Trophoblast cell (in vitro differentiated cells and primary cell): ENCODE data around the gene APBA3.

Experiments
- DNase-seq, 2 donors: peaks; one replicate each; pipeline ENCODE4 v3.0.0-alpha.2; 2016
- H2AFZ ChIP-seq: 2 replicates; pipeline ENCODE4 v1.6.1; 2013; ENCODE audit warnings: low read length, moderate library complexity, mild to moderate bottlenecking; ENCODE audit not compliant: insufficient read depth, poor library complexity
- H2AK5ac ChIP-seq: 2 replicates; pipeline ENCODE4 v1.6.1; 2013; ENCODE audit warnings: mild to moderate bottlenecking, low read length
- H2BK120ac ChIP-seq: 2 replicates; pipeline ENCODE4 v1.6.1; 2013; ENCODE audit warnings: low read length, mild to moderate bottlenecking, moderate library complexity; ENCODE audit not compliant: insufficient read depth, poor library complexity
- H2BK12ac ChIP-seq: 2 replicates; pipeline ENCODE4 v1.6.1; 2013; ENCODE audit warnings: mild to moderate bottlenecking, low read length, moderate library complexity
- H2BK5ac ChIP-seq: 2 replicates; pipeline ENCODE4 v1.6.1; 2013; ENCODE audit warnings: low read length, low read depth, moderate library complexity, mild to moderate bottlenecking; ENCODE audit not compliant: poor library complexity
- H3K14ac ChIP-seq: 2 replicates; pipeline ENCODE4 v1.6.1; 2013; ENCODE audit warnings: mild to moderate bottlenecking, low read length
- H3K18ac ChIP-seq: 2 replicates; pipeline ENCODE4 v1.6.1; 2013; ENCODE audit warnings: mild to moderate bottlenecking, low read length
- H3K23ac ChIP-seq: 2 replicates; pipeline ENCODE4 v1.6.1; 2013; ENCODE audit warnings: low read length
- H3K27ac ChIP-seq: 2 replicates; pipeline ENCODE4 v1.5.1; 2013; ENCODE audit warnings: low read depth, mild to moderate bottlenecking, inconsistent platforms, low read length, moderate library complexity
- H3K27me3 ChIP-seq: 2 replicates; pipeline ENCODE4 v1.6.1; 2013; ENCODE audit warnings: inconsistent platforms, mild to moderate bottlenecking, low read length, moderate library complexity; ENCODE audit not compliant: insufficient read depth
- H3K36me3 ChIP-seq, 2 experiments: 1 replicate in 1 of 2; 2 replicates in 1 of 2; pipeline ENCODE4 v1.6.1; 2013; ENCODE audit warnings: low read length in 2 of 2, mild to moderate bottlenecking in 2 of 2, moderate library complexity in 1 of 2; ENCODE audit not compliant: insufficient read depth in 2 of 2, control insufficient read depth in 1 of 2
- H3K4ac ChIP-seq: 2 replicates; pipeline ENCODE4 v1.6.1; 2013; ENCODE audit warnings: low read depth, mild to moderate bottlenecking, low read length, moderate library complexity
- H3K4me1 ChIP-seq, 2 experiments: 1 replicate in 1 of 2; 2 replicates in 1 of 2; pipeline ENCODE4 v1.6.1; 2013; ENCODE audit warnings: low read length in 2 of 2, mild to moderate bottlenecking in 2 of 2, moderate library complexity in 1 of 2; ENCODE audit not compliant: insufficient read depth in 2 of 2, control insufficient read depth in 1 of 2
- H3K4me2 ChIP-seq: 2 replicates; pipeline ENCODE4 v1.6.1; 2013; ENCODE audit warnings: inconsistent platforms, mild to moderate bottlenecking, low read length, moderate library complexity
- H3K4me3 ChIP-seq: 2 replicates; pipeline ENCODE4 v1.5.1; 2013; ENCODE audit warnings: mild to moderate bottlenecking, low read depth, low read length, inconsistent platforms
- H3K79me1 ChIP-seq: one replicate; pipeline ENCODE4 v1.6.1; 2013; ENCODE audit warnings: low read length
- H3K79me2 ChIP-seq: 2 replicates; pipeline ENCODE4 v1.6.1; 2013; ENCODE audit warnings: low read length, mild to moderate bottlenecking; ENCODE audit not compliant: control insufficient read depth, insufficient read depth, poor library complexity
- H3K9ac ChIP-seq: 2 replicates; pipeline ENCODE4 v1.6.1; 2013; ENCODE audit warnings: mild to moderate bottlenecking, low read length
- H3K9me3 ChIP-seq: 2 replicates; pipeline ENCODE4 v1.6.1; 2013; ENCODE audit warnings: low read depth, mild to moderate bottlenecking, control low read depth, inconsistent platforms, low read length; ENCODE audit not compliant: insufficient read depth
- H4K12ac ChIP-seq: 2 replicates; pipeline ENCODE4 v1.6.1; 2013; ENCODE audit warnings: low read depth, mild to moderate bottlenecking, low read length, moderate library complexity
- H4K8ac ChIP-seq: 2 replicates; pipeline ENCODE4 v1.6.1; 2013; ENCODE audit warnings: low read depth, mild to moderate bottlenecking, low read length, moderate library complexity
- H4K91ac ChIP-seq: one replicate; pipeline ENCODE4 v1.6.1; 2013; ENCODE audit warnings: low read depth, mild to moderate bottlenecking, low read length, moderate library complexity
- WGBS: extraction: QIAGEN DNeasy Blood & Tissue Kit; methylation state at CpG from one replicate; pipeline ENCODE4 v1.1.7; 2013; ENCODE audit warnings: missing lambda C conversion rate; ENCODE audit not compliant: insufficient read length, insufficient coverage; ENCODE audit errors: extremely low coverage; 5-methylcytosine and 5-hydroxymethylcytosine counted together

The APBA3 gene

GRCh38 chr19:3752492-3752891 is 9.0 kb downstream of the APBA3 start:
- Histone ChIP-seq H2BK120ac (no peak overlapping the region), H3K36me3 (peaks cover 51 to 52% of the 10 kb centered on the region in 2 experiments), H2AK5ac (no peak overlapping the region), H3K14ac (no peak overlapping the region), H3K27ac (no peak overlapping the region), H4K12ac (no peak overlapping the region), H3K9ac (no peak overlapping the region), H3K4me1 (no peaks in the 10 kb centered on the region), H3K4me2 (no peak overlapping the region), H3K4ac (no peak overlapping the region), H3K79me2 (no peaks in the 10 kb centered on the region), H2BK5ac (no peak overlapping the region), H3K27me3 (no peaks in the 10 kb centered on the region), H3K23ac (no peak overlapping the region), H2AFZ (no peak overlapping the region), H3K79me1 (no peaks in the 10 kb centered on the region), H4K8ac (no peak overlapping the region), H2BK12ac (no peak overlapping the region), H3K9me3 (no peaks in the 10 kb centered on the region), H3K4me3 (no peak overlapping the region), H4K91ac (no peak overlapping the region), H3K18ac (no peak overlapping the region)
- no CpG with 5 or more reads among the region's 25 CpGs for WGBS
- DNase-seq, result no peak

GRCh38 chr19:3751236-3751635 is 10.3 kb downstream of the APBA3 start:
- Histone ChIP-seq H3K9me3 (no peaks in the 10 kb centered on the region), H3K79me1 (no peaks in the 10 kb centered on the region), H3K4me2 (no peak overlapping the region), H3K18ac (no peak overlapping the region), H2BK5ac (no peak overlapping the region), H4K8ac (no peak overlapping the region), H3K4me1 (no peaks in the 10 kb centered on the region), H2AFZ (no peak overlapping the region), H3K27ac (no peak overlapping the region), H3K9ac (no peak overlapping the region), H3K4ac (no peak overlapping the region), H2BK12ac (no peak overlapping the region), H2AK5ac (no peak overlapping the region), H3K79me2 (no peaks in the 10 kb centered on the region), H4K12ac (no peak overlapping the region), H3K14ac (no peak overlapping the region), H2BK120ac (no peak overlapping the region), H3K23ac (no peak overlapping the region), H4K91ac (no peak overlapping the region), H3K36me3 (peaks cover 49 to 51% of the 10 kb centered on the region in 2 experiments), H3K27me3 (no peaks in the 10 kb centered on the region), H3K4me3 (no peak overlapping the region)
- WGBS, result no CpG with 5 or more reads among the region's 30 CpGs
- DNase-seq, result no peak

GRCh38 chr19:3750211-3750610 is 11.3 kb downstream of the APBA3 start:
- Histone ChIP-seq H3K9ac (no peak overlapping the region), H2BK120ac (no peak overlapping the region), H4K12ac (no peak overlapping the region), H2BK12ac (no peak overlapping the region), H3K23ac (no peak overlapping the region), H3K27me3 (no peaks in the 10 kb centered on the region), H3K14ac (no peak overlapping the region), H3K79me1 (no peaks in the 10 kb centered on the region), H2AFZ (no peak overlapping the region), H3K4me2 (no peak overlapping the region), H3K18ac (no peak overlapping the region), H3K4ac (no peak overlapping the region), H2BK5ac (no peak overlapping the region), H3K79me2 (no peaks in the 10 kb centered on the region), H4K8ac (no peak overlapping the region), H2AK5ac (no peak overlapping the region), H3K4me3 (no peak overlapping the region), H3K36me3 (peaks cover 50 to 53% of the 10 kb centered on the region in 2 experiments), H4K91ac (no peak overlapping the region), H3K27ac (no peak overlapping the region), H3K4me1 (no peaks in the 10 kb centered on the region), H3K9me3 (no peaks in the 10 kb centered on the region)
- no peak for DNase-seq
- no CpG with 5 or more reads among the region's 2 CpGs for WGBS

- no peaks in the 10 kb centered on the region for H3K79me1 ChIP-seq
- no peak overlapping the region for H3K27ac ChIP-seq
- H3K18ac ChIP-seq, result no peak overlapping the region
- H3K9me3 ChIP-seq, result no peaks in the 10 kb centered on the region
- peaks cover 46 to 48% of the 10 kb centered on the region in 2 experiments for H3K36me3 ChIP-seq
- H4K12ac ChIP-seq, result no peak overlapping the region
- no peaks in the 10 kb centered on the region for H3K27me3 ChIP-seq
- no peak overlapping the region for H2BK120ac ChIP-seq
- H2AFZ ChIP-seq, result no peak overlapping the region
- no peak overlapping the region for H4K8ac ChIP-seq
- no peak overlapping the region for H3K9ac ChIP-seq
- no peak overlapping the region for H3K23ac ChIP-seq
- H3K79me2 ChIP-seq, result no peaks in the 10 kb centered on the region
- no peak overlapping the region for H3K4ac ChIP-seq
- H3K4me2 ChIP-seq, result no peak overlapping the region
- no peak overlapping the region for H3K4me3 ChIP-seq
- H3K4me1 ChIP-seq, result no peaks in the 10 kb centered on the region
- DNase-seq, result no peak
- H2AK5ac ChIP-seq, result no peak overlapping the region
- WGBS, result no CpG with 5 or more reads among the region's 8 CpGs
- no peak overlapping the region for H4K91ac ChIP-seq
- no peak overlapping the region for H2BK12ac ChIP-seq
- no peak overlapping the region for H2BK5ac ChIP-seq
- H3K14ac ChIP-seq, result no peak overlapping the region
These were observed 12.5 kb downstream of the APBA3 start for GRCh38 chr19:3748965-3749364.
